Brain pericyte (primary cell): ENCODE results near the gene TDRD12.
"Not testable (repeated sequence)": the region's sequence is repeated elsewhere in the genome, so short reads cannot be mapped to it uniquely, and the experiment has no call there.

Experiments used
- DNase-seq: peaks from one replicate; pipeline ENCODE4 v3.0.0-alpha.2; 2012; ENCODE audit warnings: low read depth, low spot score

Gene TDRD12

GRCh38 chr19:32746631-32747196, 27.1 kb downstream of the TDRD12 start:
- not testable (repeated sequence) for DNase-seq

- DNase-seq: no peak
These were observed 28.9 kb downstream of the TDRD12 start for GRCh38 chr19:32748497-32748896.

- DNase-seq: no peak
These were observed 29.4 kb downstream of the TDRD12 start for GRCh38 chr19:32748948-32749347.

GRCh38 chr19:32749361-32749760, 29.8 kb downstream of the TDRD12 start:
- DNase-seq: no peak

- no peak for DNase-seq
These were observed 31.0 kb downstream of the TDRD12 start for GRCh38 chr19:32750441-32751055.

GRCh38 chr19:32751066-32751465, 31.5 kb downstream of the TDRD12 start:
- DNase-seq: no peak

GRCh38 chr19:32757189-32757588, 37.6 kb downstream of the TDRD12 start:
- no peak for DNase-seq

- not testable (repeated sequence) for DNase-seq
These were observed 45.8 kb downstream of the TDRD12 start for GRCh38 chr19:32765365-32765764.

GRCh38 chr19:32767951-32768679, 48.5 kb downstream of the TDRD12 start:
- DNase-seq: no peak

- DNase-seq: no peak
These were observed 52.0 kb downstream of the TDRD12 start for GRCh38 chr19:32771596-32771995.

- no peak for DNase-seq
These were observed 53.6 kb downstream of the TDRD12 start for GRCh38 chr19:32773126-32773525.

GRCh38 chr19:32779082-32779481, 59.5 kb downstream of the TDRD12 start:
- no peak for DNase-seq

GRCh38 chr19:32781280-32781679, 61.7 kb downstream of the TDRD12 start:
- DNase-seq: no peak

- not testable (repeated sequence) for DNase-seq
These were observed 62.5 kb downstream of the TDRD12 start for GRCh38 chr19:32782089-32782488.

- DNase-seq: not testable (repeated sequence)
These were observed 67.7 kb downstream of the TDRD12 start for GRCh38 chr19:32787161-32787813.

- not testable (repeated sequence) for DNase-seq
These were observed 68.3 kb downstream of the TDRD12 start for GRCh38 chr19:32787895-32788294.

GRCh38 chr19:32789429-32789828, 69.9 kb downstream of the TDRD12 start:
- DNase-seq: no peak

GRCh38 chr19:32798201-32798600, 78.6 kb downstream of the TDRD12 start:
- DNase-seq: no peak

- no peak for DNase-seq
These were observed 80.6 kb downstream of the TDRD12 start for GRCh38 chr19:32800191-32800590.

- no peak for DNase-seq
These were observed 81.2 kb downstream of the TDRD12 start for GRCh38 chr19:32800754-32801153.

GRCh38 chr19:32802840-32803239, 83.3 kb downstream of the TDRD12 start:
- DNase-seq: no peak

- DNase-seq: no peak
These were observed 88.7 kb downstream of the TDRD12 start for GRCh38 chr19:32808236-32808635.
